H1 (cell line): Measurements from ENCODE around the gene CCDC148. TPM values are rescaled to one million over a fixed set of nuclear protein-coding genes. Genes with fewer than 3 reads are reported as not detected.

Experiments
- CTCF ChIA-PET: fragments of 300-600 bp; sonication (Branson Sonifier 250); formaldehyde crosslinking; loops from one replicate; lab custom pipeline; 2021; ENCODE audit not compliant: partially characterized antibody; lab: Charles Lee
- POLR2A ChIA-PET: fragments of 300-600 bp; sonication (Branson Sonifier 250); formaldehyde crosslinking; loops from one replicate; lab custom pipeline; 2021; ENCODE audit warnings: inconsistent platforms; ENCODE audit not compliant: partially characterized antibody; lab: Charles Lee
- DNase-seq, 2 experiments: peaks; one replicate each; pipeline versions ENCODE4 v3.0.0 to v3.0.0-alpha.2; 2010 to 2022; ENCODE audit warnings: low spot score in 2 of 2, low read depth in 1 of 2, mixed read lengths in 1 of 2
- FAIRE-seq: peaks from 2 replicates; lab custom pipeline; 2011; peaks lifted over from hg19 to GRCh38; lab: Jason Lieb, UNC
- H2AFZ ChIP-seq: 2 replicates; pipeline ENCODE4 v1.8.1; 2012; ENCODE audit warnings: low read length, inconsistent platforms
- H2AK5ac ChIP-seq: 2 replicates; pipeline ENCODE4 v1.6.1; 2013; ENCODE audit warnings: low read depth, low read length
- H2BK120ac ChIP-seq: replicated peaks from 2 replicates; pipeline ENCODE3; 2013; ENCODE audit warnings: low read depth, low read length, inconsistent platforms
- H2BK12ac ChIP-seq: 2 replicates; pipeline ENCODE4 v1.6.1; 2013; ENCODE audit warnings: low read depth, low read length
- H2BK15ac ChIP-seq: 2 replicates; pipeline ENCODE4 v1.6.1; 2013; ENCODE audit warnings: low read length
- H2BK20ac ChIP-seq: 2 replicates; pipeline ENCODE4 v1.6.1; 2013; ENCODE audit warnings: low read length
- H2BK5ac ChIP-seq: 2 replicates; pipeline ENCODE4 v1.6.1; 2013; ENCODE audit warnings: low read depth, low read length
- H3K14ac ChIP-seq: 2 replicates; pipeline ENCODE4 v1.6.1; 2013; ENCODE audit warnings: inconsistent platforms; ENCODE audit not compliant: insufficient read length
- H3K18ac ChIP-seq: 2 replicates; pipeline ENCODE4 v1.6.1; 2013; ENCODE audit warnings: low read length; ENCODE audit errors: extremely low read depth
- H3K23ac ChIP-seq: 2 replicates; pipeline ENCODE4 v1.6.1; 2013; ENCODE audit warnings: inconsistent platforms; ENCODE audit not compliant: insufficient read length
- H3K23me2 ChIP-seq: 2 replicates; pipeline ENCODE4 v1.6.1; 2013; ENCODE audit warnings: low read depth, low read length
- H3K27ac ChIP-seq: 2 replicates; pipeline ENCODE4 v1.6.1; 2011; ENCODE audit warnings: low read depth, low read length, inconsistent platforms
- H3K27me3 ChIP-seq, 4 experiments: replicated peaks in 1 of 4; 1 replicate in 1 of 4; 2 replicates in 3 of 4; pipeline versions ENCODE4 v1.6.1 to v1.8.1; 2011 to 2013; ENCODE audit warnings: low read length in 3 of 4, mild to moderate bottlenecking in 3 of 4, inconsistent platforms in 2 of 4, mixed read lengths in 2 of 4, moderate library complexity in 1 of 4; ENCODE audit not compliant: control insufficient read depth in 3 of 4, insufficient read depth in 3 of 4; ENCODE audit errors: extremely low read depth in 1 of 4
- H3K36me3 ChIP-seq, 4 experiments: 2 replicates each; pipeline versions ENCODE4 v1.6.1 to v1.8.1; 2011 to 2013; ENCODE audit warnings: mild to moderate bottlenecking in 4 of 4, low read length in 3 of 4, moderate library complexity in 2 of 4, control low read depth in 1 of 4, inconsistent platforms in 1 of 4; ENCODE audit not compliant: insufficient read depth in 4 of 4, control insufficient read depth in 2 of 4
- H3K4ac ChIP-seq: replicated peaks from 2 replicates; pipeline ENCODE3; 2013; ENCODE audit warnings: low read length, low read depth, mixed read lengths, inconsistent platforms; ENCODE audit not compliant: insufficient read length
- H3K4me1 ChIP-seq, 4 experiments: replicated peaks in 1 of 4; 1 replicate in 1 of 4; 2 replicates in 3 of 4; pipeline versions ENCODE4 v1.6.1 to v1.8.1; 2011 to 2013; ENCODE audit warnings: low read length in 3 of 4, inconsistent platforms in 2 of 4, mixed read lengths in 1 of 4; ENCODE audit not compliant: insufficient read depth in 4 of 4, control insufficient read depth in 3 of 4
- H3K4me2 ChIP-seq, 2 experiments: 2 replicates each; pipeline versions ENCODE4 v1.6.1 to v1.8.1; 2011 to 2013; ENCODE audit warnings: low read depth in 2 of 2, low read length in 2 of 2, control low read depth in 1 of 2, inconsistent platforms in 1 of 2, mild to moderate bottlenecking in 1 of 2; ENCODE audit not compliant: insufficient read depth in 1 of 2
- H3K4me3 ChIP-seq, 4 experiments: fragments of 200-600, 300-600 bp in 1 of 4; sonication (generic), shearing (Covaris generic), sonication (Bioruptor Twin) in 1 of 4; 2 replicates each; pipeline versions ENCODE4 v1.5.1 to v1.8.1; 2011 to 2016; ENCODE audit warnings: low read length in 4 of 4, low read depth in 3 of 4, control low read depth in 2 of 4, inconsistent platforms in 2 of 4, mild to moderate bottlenecking in 2 of 4, mixed read lengths in 1 of 4, moderate library complexity in 1 of 4; ENCODE audit not compliant: insufficient read depth in 2 of 4; ENCODE audit errors: extremely low read depth in 1 of 4
- H3K56ac ChIP-seq: replicated peaks from 2 replicates; pipeline ENCODE3; 2013; ENCODE audit warnings: low read depth, mild to moderate bottlenecking, mixed read lengths, low read length, inconsistent platforms; ENCODE audit not compliant: insufficient read length
- H3K79me1 ChIP-seq: 2 replicates; pipeline ENCODE4 v1.6.1; 2013; ENCODE audit warnings: low read depth, low read length, control low read depth
- H3K79me2 ChIP-seq, 2 experiments: 2 replicates each; pipeline versions ENCODE4 v1.6.1 to v1.8.1; 2012 to 2013; ENCODE audit warnings: low read length in 2 of 2, mild to moderate bottlenecking in 2 of 2, inconsistent platforms in 1 of 2; ENCODE audit not compliant: insufficient read depth in 2 of 2, control insufficient read depth in 1 of 2
- H3K9ac ChIP-seq, 4 experiments: replicated peaks in 1 of 4; 1 replicate in 1 of 4; 2 replicates in 3 of 4; pipeline versions ENCODE4 v1.6.1 to v1.8.1; 2011 to 2013; ENCODE audit warnings: low read depth in 3 of 4, low read length in 3 of 4, control low read depth in 2 of 4, mild to moderate bottlenecking in 2 of 4, moderate library complexity in 2 of 4, inconsistent platforms in 1 of 4; ENCODE audit errors: extremely low read depth in 1 of 4
- H3K9me3 ChIP-seq, 2 experiments: 2 replicates each; pipeline versions ENCODE4 v1.6.1 to v1.8.1; 2012 to 2013; ENCODE audit warnings: mild to moderate bottlenecking in 2 of 2, moderate library complexity in 2 of 2, control low read depth in 1 of 2, inconsistent platforms in 1 of 2, low read depth in 1 of 2, low read length in 1 of 2, mixed read lengths in 1 of 2; ENCODE audit not compliant: insufficient read depth in 2 of 2
- H4K20me1 ChIP-seq, 2 experiments: replicated peaks in 1 of 2; 2 replicates each; pipeline versions ENCODE3 to v1.8.1; 2011 to 2013; ENCODE audit warnings: inconsistent platforms in 2 of 2, low read length in 2 of 2, mild to moderate bottlenecking in 1 of 2; ENCODE audit not compliant: insufficient read depth in 2 of 2, control insufficient read depth in 1 of 2
- H4K5ac ChIP-seq: 2 replicates; pipeline ENCODE4 v1.6.1; 2013; ENCODE audit warnings: low read length, low read depth, mixed read lengths, inconsistent platforms; ENCODE audit not compliant: insufficient read length
- H4K8ac ChIP-seq: 2 replicates; pipeline ENCODE4 v1.8.0; 2013; ENCODE audit warnings: mild to moderate bottlenecking, moderate library complexity, low read length, inconsistent platforms; ENCODE audit not compliant: insufficient read depth; ENCODE audit errors: extremely low read depth
- H4K91ac ChIP-seq: replicated peaks from 2 replicates; pipeline ENCODE3; 2013; ENCODE audit warnings: low read length, mixed read lengths, inconsistent platforms; ENCODE audit not compliant: insufficient read length
- ASH2L ChIP-seq: fragments of 200-600, 300-600 bp; sonication (generic); IDR thresholded peaks from one replicate; pipeline ENCODE4 v1.7.1; 2017; ENCODE audit warnings: low read length
- WGBS, 2 experiments: shearing (Covaris generic) in 1 of 2; methylation state at CpG; one replicate each; pipeline versions ENCODE4 v1.1.6 to v1.1.7; 2013 to 2015; ENCODE audit warnings: low lambda C conversion rate in 2 of 2, mixed read lengths in 2 of 2, inconsistent platforms in 1 of 2, low coverage in 1 of 2, missing lambda C conversion rate in 1 of 2; ENCODE audit not compliant: insufficient replicate concordance in 2 of 2, insufficient coverage in 1 of 2, insufficient read length in 1 of 2; ENCODE audit errors: extremely low coverage in 1 of 2, missing lambda C conversion rate in 1 of 2; 5-methylcytosine and 5-hydroxymethylcytosine counted together
- polyA plus RNA-seq, 7 experiments: library from polyadenylated mRNA; depleted of rRNA in 3 of 7; stranded (reverse) in 5 of 7; unstranded in 2 of 7; fragments of >200 nt in 5 of 7; fragments of 200-250 nt in 2 of 7; gene quantifications; 1 replicate in 5 of 7; 2 replicates in 1 of 7; 4 replicates in 1 of 7; pipeline versions ENCODE4 v1.2.1 to v1.2.3, GENCODE V29; 2011 to 2013; ENCODE audit warnings: missing spikeins in 2 of 7, mixed read lengths in 2 of 7
- total RNA-seq: library from RNA; stranded (reverse); fragmentation: NEBNext Ultra II Directional; extraction: Animal tissue kit (Norgen Biotek cat#: 25700); gene quantifications from 2 replicates; pipeline ENCODE4 v1.2.1, GENCODE V29; 2021

CCDC148 gene
- total and polyA plus RNA-seq, 2 of the 8 experiments (the other 6 are each of a cell fraction or from before 2014, with no cell fraction given), result 0.45 to 1.3 TPM

- Histone ChIP-seq H2BK5ac (no peak overlapping the region), H2BK20ac (no peak overlapping the region), H2BK120ac (no peak overlapping the region), H2BK12ac (no peak overlapping the region), H3K18ac (no peak overlapping the region), H4K91ac (no peak overlapping the region), H3K23me2 (no peaks in the 10 kb centered on the region; the same call in 1 of the 2 replicates), H3K14ac (no peak overlapping the region), H4K20me1 (no peaks in the 10 kb centered on the region), H2AFZ (no peak overlapping the region), H3K23ac (no peak overlapping the region), H3K36me3 (no peaks in the 10 kb centered on the region), H3K4me1 (peaks cover 0 to 3% (median 0%) of the 10 kb centered on the region in 4 experiments; a peak in 1 of 7 replicates), H3K79me2 (no peaks in the 10 kb centered on the region), H2BK15ac (no peak overlapping the region), H3K4me2 (no peak overlapping the region), H3K9me3 (no peaks in the 10 kb centered on the region), H3K27ac (no peak overlapping the region), H3K4ac (no peak overlapping the region), H3K4me3 (no peak overlapping the region), H3K9ac (no peak overlapping the region), H3K56ac (no peak overlapping the region), H4K8ac (no peak overlapping the region), H3K27me3 (no peaks in the 10 kb centered on the region), H2AK5ac (no peak overlapping the region), H4K5ac (no peak overlapping the region), H3K79me1 (no peaks in the 10 kb centered on the region)
- DNase-seq (no peak), FAIRE-seq (no peak)
- ChIA-PET CTCF (interaction anchor here (0.9 to 1.2 kb wide), 4 partner anchors 24 to 546 kb away, joined by 3 read pairs; no protein-coding TSS in a partner anchor), POLR2A (no interaction called here)
- WGBS, 2 experiments, result 92% methylated on average over 5 of the region's 5 CpGs; no CpG with 5 or more reads in 1 of the 2 experiments
- TF ChIP-seq ASH2L, result no peak
Measured at GRCh38 chr2:158174956-158175355, 281.6 kb downstream of the CCDC148 start.
